Stimulated activated CD8-positive, alpha-beta memory T cell treated with anti-CD3 and anti-CD28 coated beads, Interleukin-15, amount 100 ng/mL, for 24 hours (primary cell): ENCODE results near the gene ITPRIPL2.

Experiments used
- DNase-seq: peaks from one replicate; pipeline ENCODE4 v3.0.0-alpha.2; 2020; ENCODE audit warnings: low read depth

The ITPRIPL2 gene

GRCh38 chr16:19119564-19119963 is 5.8 kb downstream of the ITPRIPL2 start:
- no peak for DNase-seq

- no peak for DNase-seq
Observed at GRCh38 chr16:19123535-19124178, 9.9 kb downstream of the ITPRIPL2 start.

GRCh38 chr16:19126300-19126699 is 12.5 kb downstream of the ITPRIPL2 start:
- DNase-seq = no peak

- no peak for DNase-seq
Observed at GRCh38 chr16:19127205-19127604, 13.4 kb downstream of the ITPRIPL2 start.

- no peak for DNase-seq
Observed at GRCh38 chr16:19127674-19128131, 13.9 kb downstream of the ITPRIPL2 start.

- no peak for DNase-seq
Observed at GRCh38 chr16:19128454-19129200, 14.9 kb downstream of the ITPRIPL2 start.

GRCh38 chr16:19130385-19130784 is 16.6 kb downstream of the ITPRIPL2 start:
- no peak for DNase-seq

- DNase-seq = no peak
Observed at GRCh38 chr16:19130852-19131824, 17.4 kb downstream of the ITPRIPL2 start.

- DNase-seq = no peak
Observed at GRCh38 chr16:19131825-19132218, 18.1 kb downstream of the ITPRIPL2 start.

GRCh38 chr16:19132255-19132654 is 18.5 kb downstream of the ITPRIPL2 start:
- DNase-seq = no peak

- no peak for DNase-seq
Observed at GRCh38 chr16:19132898-19133297, 19.1 kb downstream of the ITPRIPL2 start.

GRCh38 chr16:19133600-19133999 is 19.8 kb downstream of the ITPRIPL2 start:
- DNase-seq = no peak

GRCh38 chr16:19135201-19135842 is 21.6 kb downstream of the ITPRIPL2 start:
- DNase-seq = no peak

GRCh38 chr16:19135896-19136438 is 22.2 kb downstream of the ITPRIPL2 start:
- DNase-seq = no peak

GRCh38 chr16:19136549-19137196 is 22.9 kb downstream of the ITPRIPL2 start:
- no peak for DNase-seq

- DNase-seq = no peak
Observed at GRCh38 chr16:19137201-19138128, 23.7 kb downstream of the ITPRIPL2 start.

- DNase-seq = no peak
Observed at GRCh38 chr16:19138601-19139000, 24.8 kb downstream of the ITPRIPL2 start.

GRCh38 chr16:19139436-19140091 is 25.8 kb downstream of the ITPRIPL2 start:
- DNase-seq = no peak

- no peak for DNase-seq
Observed at GRCh38 chr16:19140396-19140795, 26.6 kb downstream of the ITPRIPL2 start.
